Kidney (tissue), 14 donors: ENCODE measurements around the gene SLC28A2. TPM values are rescaled to one million over a fixed set of nuclear protein-coding genes. Genes with fewer than 3 reads are reported as not detected.

ENCODE experiments used
- DNase-seq, 5 donors: peaks; one replicate each; pipeline ENCODE4 v3.0.0-alpha.2; 2013 to 2020
- FAIRE-seq: peaks from 2 replicates; lab custom pipeline; 2012; peaks lifted over from hg19 to GRCh38; lab: Jason Lieb, UNC
- H3K27ac ChIP-seq, 2 donors: one replicate each; pipeline ENCODE4 v1.7.0; 2013; ENCODE audit warnings: low read depth in 2 of 2, low read length in 2 of 2, inconsistent platforms in 1 of 2
- H3K27me3 ChIP-seq: one replicate; pipeline ENCODE4 v1.7.1; 2013; ENCODE audit warnings: low read length, inconsistent platforms; ENCODE audit not compliant: control insufficient read depth, insufficient read depth
- H3K36me3 ChIP-seq, 3 donors: one replicate each; pipeline versions ENCODE4 v1.7.0 to v1.7.1; 2013; ENCODE audit warnings: low read length in 3 of 3, control low read depth in 1 of 3, inconsistent platforms in 1 of 3; ENCODE audit not compliant: insufficient read depth in 3 of 3, control insufficient read depth in 2 of 3
- H3K4me1 ChIP-seq, 3 donors: one replicate each; pipeline versions ENCODE4 v1.7.0 to v1.7.1; 2013; ENCODE audit warnings: low read length in 3 of 3, inconsistent platforms in 1 of 3, low read depth in 1 of 3; ENCODE audit not compliant: control insufficient read depth in 2 of 3, insufficient read depth in 2 of 3
- H3K4me3 ChIP-seq, 3 donors: one replicate each; pipeline versions ENCODE4 v1.7.0 to v1.8.1; 2013; ENCODE audit warnings: low read length in 3 of 3, control low read depth in 1 of 3, inconsistent platforms in 1 of 3
- H3K9ac ChIP-seq, 3 donors: one replicate each; pipeline versions ENCODE4 v1.7.0 to v1.7.1; 2013; ENCODE audit warnings: low read length in 3 of 3, control low read depth in 1 of 3, inconsistent platforms in 1 of 3
- H3K9me3 ChIP-seq, 3 donors: one replicate each; pipeline versions ENCODE4 v1.7.0 to v1.7.1; 2013; ENCODE audit warnings: low read length in 3 of 3, control low read depth in 1 of 3, inconsistent platforms in 1 of 3; ENCODE audit not compliant: control insufficient read depth in 2 of 3, insufficient read depth in 1 of 3
- CTCF ChIP-seq: IDR thresholded peaks from 3 replicates; pipeline ENCODE4 v1.5.1; 2012; ENCODE audit warnings: mild to moderate bottlenecking, moderate library complexity, borderline replicate concordance; ENCODE audit not compliant: insufficient read depth; ENCODE audit errors: extremely low read depth
- intact Hi-C: fragments of 100-400 bp; cut with DNase I; formaldehyde crosslinking; loops from one replicate; pipeline ENCODE4 v1.11.1; 2022
- polyA plus RNA-seq: library from polyadenylated mRNA; stranded (reverse); fragments of 350-450 nt; fragmentation: Illumina TruSeq; extraction: RNeasy Lipid Tissue Mini Kit (QIAGEN cat#74804); gene quantifications from one replicate; pipeline ENCODE4 v1.2.3, GENCODE V29; 2014; ENCODE audit warnings: low read depth, low replicate concordance; ENCODE audit not compliant: insufficient read depth
- total RNA-seq: library from RNA; stranded (reverse); fragmentation: NEBNext Ultra II Directional; extraction: Animal tissue kit (Norgen Biotek cat#: 25700); gene quantifications from one replicate; pipeline ENCODE4 v1.2.1, GENCODE V29; 2021
- donor health status: control.
- donor health status: control.
- donor health status: control.
- donor health status: control.
- donor health status: control.
- donor health status: DM: yes; HTN: yes; CAD: no.
- donor health status: Normal renal cell carcinoma (clear cell type).

SLC28A2 gene
- total and polyA plus RNA-seq, 2 donors from 2014 or later: 0.17 TPM; not detected in 1

- H3K9me3 ChIP-seq: no peaks in the 10 kb centered on the region
- DNase-seq (no peak), FAIRE-seq (no peak)
- no peaks in the 10 kb centered on the region for H3K4me1 ChIP-seq
- H3K27ac ChIP-seq: no peak overlapping the region
- intact Hi-C loops: no loop called here
- no peaks in the 10 kb centered on the region for H3K36me3 ChIP-seq
- H3K27me3 ChIP-seq: no peaks in the 10 kb centered on the region
- no peak overlapping the region for H3K4me3 ChIP-seq
- no peak overlapping the region for H3K9ac ChIP-seq
- TF ChIP-seq CTCF: no peak
Observed at GRCh38 chr15:45285413-45285812, 33.4 kb downstream of the SLC28A2 start.

- Histone ChIP-seq H3K36me3 (no peaks in the 10 kb centered on the region), H3K27ac (no peak overlapping the region), H3K9ac (no peak overlapping the region), H3K4me3 (no peak overlapping the region), H3K9me3 (no peaks in the 10 kb centered on the region), H3K4me1 (no peaks in the 10 kb centered on the region), H3K27me3 (no peaks in the 10 kb centered on the region)
- no peak for TF ChIP-seq CTCF
- DNase-seq: no peak
- no peak for FAIRE-seq
- intact Hi-C loops: no loop called here
Observed at GRCh38 chr15:45287390-45287956, 35.4 kb downstream of the SLC28A2 start.

GRCh38 chr15:45288947-45289346 lies 36.9 kb downstream of the SLC28A2 start:
- TF ChIP-seq CTCF: no peak
- DNase-seq (no peak), FAIRE-seq (no peak)
- Histone ChIP-seq H3K27me3 (no peaks in the 10 kb centered on the region), H3K4me1 (no peaks in the 10 kb centered on the region), H3K27ac (no peak overlapping the region), H3K9ac (no peak overlapping the region), H3K4me3 (no peak overlapping the region), H3K36me3 (no peaks in the 10 kb centered on the region), H3K9me3 (no peaks in the 10 kb centered on the region)
- intact Hi-C loops: no loop called here
